Measurements from ENCODE around the gene TBC1D19.

- TF ChIP-seq CTCF (conservative IDR thresholded peaks at IDR 0.05) (no peak), ZFX (IDR thresholded peaks at IDR 0.05) (no peak)
Measured at GRCh38 chr4:26579169-26579568, 4.7 kb upstream of the TBC1D19 start.

Data from C4-2B (cell line).